ENCODE results near the gene PHF11.

The PHF11 gene

GRCh38 chr13:49456156-49456555, 39.6 kb upstream of the PHF11 start:
- FAIRE-seq (no peak), DNase-seq (ENCODE audit: insufficient read length, low spot score) (no peak)
- TF ChIP-seq TAF1 (IDR thresholded peaks at IDR 0.05; ENCODE audit: low read depth, low read length) (no peak), POLR2AphosphoS5 (IDR thresholded peaks at IDR 0.05; ENCODE audit: low read depth, low read length) (no peak), SPI1 (IDR thresholded peaks at IDR 0.05; ENCODE audit: low read depth, low read length) (no peak), PAX5 (IDR thresholded peaks at IDR 0.05; ENCODE audit: insufficient read depth, low read length, severe bottlenecking) (no peak), POU2F2 (IDR thresholded peaks at IDR 0.05; ENCODE audit: low read depth, low read length) (no peak), POLR2A (IDR thresholded peaks at IDR 0.05; ENCODE audit: low read depth, low read length) (no peak)

- no peak for TF ChIP-seq POLR2A (IDR thresholded peaks at IDR 0.05; ENCODE audit: low read depth, low read length)
- FAIRE-seq (no peak), DNase-seq (ENCODE audit: insufficient read length, low spot score) (no peak)
Observed at GRCh38 chr13:49457221-49457620, 38.5 kb upstream of the PHF11 start.

- FAIRE-seq (no peak), DNase-seq (ENCODE audit: insufficient read length, low spot score) (no peak)
- TF ChIP-seq POU2F2 (IDR thresholded peaks at IDR 0.05; ENCODE audit: low read depth, low read length) (no peak), POLR2AphosphoS5 (IDR thresholded peaks at IDR 0.05; ENCODE audit: low read depth, low read length) (no peak), PAX5 (IDR thresholded peaks at IDR 0.05; ENCODE audit: insufficient read depth, low read length, severe bottlenecking) (no peak), POLR2A (IDR thresholded peaks at IDR 0.05; ENCODE audit: low read depth, low read length) (no peak), SPI1 (IDR thresholded peaks at IDR 0.05; ENCODE audit: low read depth, low read length) (no peak), TAF1 (IDR thresholded peaks at IDR 0.05; ENCODE audit: low read depth, low read length) (no peak)
Observed at GRCh38 chr13:49459580-49459979, 36.2 kb upstream of the PHF11 start.

DNA sequence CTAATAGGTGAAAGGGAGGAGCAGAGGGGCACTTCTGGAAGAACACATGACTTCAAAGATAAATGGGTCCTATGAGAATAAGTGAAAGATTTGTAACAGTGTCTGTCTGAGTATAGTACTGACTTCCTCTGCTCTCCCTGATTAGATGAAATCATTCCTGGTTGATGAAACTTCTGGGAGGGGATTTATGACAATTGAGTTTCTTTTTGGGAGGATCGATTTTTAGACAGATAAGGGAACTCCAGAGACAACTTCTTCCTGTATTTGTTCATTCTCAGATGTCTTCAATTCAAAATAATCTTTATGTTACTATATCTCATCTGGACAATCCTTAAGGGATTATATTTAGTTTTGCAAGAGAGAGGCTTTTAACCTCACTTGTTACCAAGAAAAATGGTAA, 31.7 kb upstream of the PHF11 start:
- TF ChIP-seq POU2F2 (IDR thresholded peaks at IDR 0.05; ENCODE audit: low read depth, low read length) = no peak
- TF ChIP-seq TAF1 (IDR thresholded peaks at IDR 0.05; ENCODE audit: low read depth, low read length) = no peak
- no peak for TF ChIP-seq POLR2A (IDR thresholded peaks at IDR 0.05; ENCODE audit: low read depth, low read length)
- TF ChIP-seq POLR2AphosphoS5 (IDR thresholded peaks at IDR 0.05; ENCODE audit: low read depth, low read length) = no peak
- no peak for TF ChIP-seq SPI1 (IDR thresholded peaks at IDR 0.05; ENCODE audit: low read depth, low read length)
- no peak for TF ChIP-seq PAX5 (IDR thresholded peaks at IDR 0.05; ENCODE audit: insufficient read depth, low read length, severe bottlenecking)
- DNase-seq (ENCODE audit: insufficient read length, low spot score) (no peak), FAIRE-seq (no peak)

DNA sequence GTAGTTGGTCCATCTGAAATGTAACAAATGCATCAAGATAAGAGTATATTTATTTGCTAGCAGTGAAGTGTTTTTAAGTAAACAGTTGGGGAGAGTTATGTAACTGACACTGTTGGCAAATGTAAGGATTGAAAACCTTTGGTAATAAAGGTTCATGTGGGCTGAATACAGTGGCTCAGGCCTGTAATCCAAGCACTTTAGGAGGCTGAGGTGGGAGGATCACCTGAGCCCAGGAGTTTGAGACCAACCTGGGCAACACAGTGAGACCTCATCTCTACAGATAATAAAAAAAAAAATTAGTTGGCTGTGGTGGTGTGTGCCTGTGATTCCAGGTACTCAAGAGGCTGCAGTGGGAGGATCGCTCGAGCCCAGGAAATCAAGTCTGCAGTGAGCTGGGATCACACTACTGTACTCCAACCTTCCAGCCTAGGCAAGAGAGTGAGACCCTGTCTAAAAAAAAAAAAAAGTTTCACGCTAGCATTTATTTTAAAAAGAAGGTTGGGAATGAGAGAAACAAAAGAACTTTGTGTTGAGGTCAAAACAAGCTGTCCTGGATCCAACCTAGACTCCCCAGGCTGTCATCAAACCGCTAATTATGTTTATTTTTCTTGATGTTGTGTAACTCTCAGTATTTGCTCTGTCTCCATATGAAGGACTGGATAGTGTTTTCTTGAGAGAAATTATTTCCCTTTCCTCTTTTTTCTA, 31.0 kb upstream of the PHF11 start:
- TF ChIP-seq PAX5 (IDR thresholded peaks at IDR 0.05; ENCODE audit: insufficient read depth, low read length, severe bottlenecking) = no peak
- DNase-seq (ENCODE audit: insufficient read length, low spot score) (no peak), FAIRE-seq (no peak)

DNA sequence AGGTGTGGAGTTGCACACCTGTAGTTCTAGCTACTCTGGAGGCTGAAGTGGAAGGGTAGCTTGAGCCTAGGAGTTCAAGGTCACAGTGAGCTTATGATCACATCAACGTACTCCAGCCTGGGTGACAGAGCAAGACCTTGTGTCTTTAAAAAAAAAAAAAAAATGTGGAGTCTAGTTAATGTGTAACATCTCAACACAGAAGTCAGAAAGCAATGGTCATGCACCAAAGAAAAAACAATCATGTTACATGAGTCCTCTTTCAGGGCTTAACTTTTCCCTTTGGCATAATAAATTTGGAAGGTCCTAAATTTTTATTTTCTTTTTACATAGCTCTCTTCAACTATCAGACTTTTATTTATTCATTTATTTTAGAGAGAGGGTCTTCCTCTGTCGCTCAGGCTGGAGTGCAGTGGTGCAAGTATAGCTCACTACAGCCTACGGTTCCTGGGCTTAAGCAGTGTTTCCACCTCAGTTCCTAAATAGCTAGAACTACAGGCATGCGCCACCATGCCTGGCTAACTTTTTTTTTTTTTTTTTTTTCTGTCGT, 29.4 kb upstream of the PHF11 start:
- TF ChIP-seq POLR2A (IDR thresholded peaks at IDR 0.05; ENCODE audit: low read depth, low read length) = no peak
- no peak for TF ChIP-seq SPI1 (IDR thresholded peaks at IDR 0.05; ENCODE audit: low read depth, low read length)
- TF ChIP-seq TAF1 (IDR thresholded peaks at IDR 0.05; ENCODE audit: low read depth, low read length) = no peak
- no peak for TF ChIP-seq POU2F2 (IDR thresholded peaks at IDR 0.05; ENCODE audit: low read depth, low read length)
- TF ChIP-seq PAX5 (IDR thresholded peaks at IDR 0.05; ENCODE audit: insufficient read depth, low read length, severe bottlenecking) = no peak
- no peak for TF ChIP-seq POLR2AphosphoS5 (IDR thresholded peaks at IDR 0.05; ENCODE audit: low read depth, low read length)
- DNase-seq (ENCODE audit: insufficient read length, low spot score) (no peak), FAIRE-seq (no peak)

DNA sequence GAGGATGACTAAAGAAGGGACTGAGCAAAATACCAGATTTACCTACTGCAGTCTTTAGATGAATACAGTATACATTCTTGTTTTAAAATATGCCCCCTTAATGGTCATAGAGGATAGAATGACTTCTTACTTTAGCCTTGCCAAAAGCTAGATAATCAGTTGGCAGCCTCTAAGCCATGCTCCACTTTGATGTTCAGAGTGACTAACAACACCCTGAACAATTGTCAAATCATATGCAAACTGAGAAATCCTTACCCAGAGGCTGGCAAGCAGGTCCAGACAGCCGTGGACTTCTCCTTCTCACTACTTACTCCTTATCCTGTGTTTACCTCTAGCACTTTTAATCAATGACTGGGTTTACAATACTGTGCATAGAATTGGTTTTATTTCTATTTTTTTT, 23.6 kb upstream of the PHF11 start:
- FAIRE-seq (no peak), DNase-seq (ENCODE audit: insufficient read length, low spot score) (no peak)
- no peak for TF ChIP-seq POU2F2 (IDR thresholded peaks at IDR 0.05; ENCODE audit: low read depth, low read length)
- no peak for TF ChIP-seq SPI1 (IDR thresholded peaks at IDR 0.05; ENCODE audit: low read depth, low read length)
- TF ChIP-seq POLR2AphosphoS5 (IDR thresholded peaks at IDR 0.05; ENCODE audit: low read depth, low read length) = no peak
- no peak for TF ChIP-seq TAF1 (IDR thresholded peaks at IDR 0.05; ENCODE audit: low read depth, low read length)

GRCh38 chr13:49476529-49476928, 19.2 kb upstream of the PHF11 start:
- no peak for FAIRE-seq
- TF ChIP-seq SPI1 (IDR thresholded peaks at IDR 0.05; ENCODE audit: low read depth, low read length) (no peak), PAX5 (IDR thresholded peaks at IDR 0.05; ENCODE audit: insufficient read depth, low read length, severe bottlenecking) (no peak), POLR2A (IDR thresholded peaks at IDR 0.05; ENCODE audit: low read depth, low read length) (no peak), POU2F2 (IDR thresholded peaks at IDR 0.05; ENCODE audit: low read depth, low read length) (no peak), POLR2AphosphoS5 (IDR thresholded peaks at IDR 0.05; ENCODE audit: low read depth, low read length) (no peak), TAF1 (IDR thresholded peaks at IDR 0.05; ENCODE audit: low read depth, low read length) (no peak)

DNA sequence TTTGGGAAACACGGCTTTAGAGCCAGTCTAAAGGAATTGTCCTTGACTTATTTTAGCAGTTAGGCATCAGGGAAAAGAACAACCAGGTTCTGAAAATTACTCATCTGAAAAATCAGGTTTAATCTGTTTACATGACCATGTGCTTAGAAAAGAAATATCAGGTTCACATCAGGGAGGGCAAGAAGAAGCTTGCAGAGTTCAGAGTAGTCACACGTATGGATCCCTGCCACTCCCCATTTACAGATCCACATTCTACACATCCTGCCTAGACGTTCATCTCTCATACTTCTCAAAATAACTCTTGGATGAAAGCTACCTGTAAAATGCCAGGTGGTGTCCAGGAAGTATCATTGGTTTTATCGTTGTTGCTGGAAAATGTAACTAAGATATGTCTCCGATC, 14.0 kb upstream of the PHF11 start:
- TF ChIP-seq POLR2A (IDR thresholded peaks at IDR 0.05; ENCODE audit: low read depth, low read length) (no peak), SPI1 (IDR thresholded peaks at IDR 0.05; ENCODE audit: low read depth, low read length) (no peak), POLR2AphosphoS5 (IDR thresholded peaks at IDR 0.05; ENCODE audit: low read depth, low read length) (no peak), TAF1 (IDR thresholded peaks at IDR 0.05; ENCODE audit: low read depth, low read length) (no peak), POU2F2 (IDR thresholded peaks at IDR 0.05; ENCODE audit: low read depth, low read length) (no peak), PAX5 (IDR thresholded peaks at IDR 0.05; ENCODE audit: insufficient read depth, low read length, severe bottlenecking) (no peak)
- FAIRE-seq (no peak), DNase-seq (ENCODE audit: insufficient read length, low spot score) (no peak)

More at GRCh38 chr13:49476529-49476928, 19.2 kb upstream of the PHF11 start:
- no peak for DNase-seq (ENCODE audit: insufficient read length, low spot score)

DNA sequence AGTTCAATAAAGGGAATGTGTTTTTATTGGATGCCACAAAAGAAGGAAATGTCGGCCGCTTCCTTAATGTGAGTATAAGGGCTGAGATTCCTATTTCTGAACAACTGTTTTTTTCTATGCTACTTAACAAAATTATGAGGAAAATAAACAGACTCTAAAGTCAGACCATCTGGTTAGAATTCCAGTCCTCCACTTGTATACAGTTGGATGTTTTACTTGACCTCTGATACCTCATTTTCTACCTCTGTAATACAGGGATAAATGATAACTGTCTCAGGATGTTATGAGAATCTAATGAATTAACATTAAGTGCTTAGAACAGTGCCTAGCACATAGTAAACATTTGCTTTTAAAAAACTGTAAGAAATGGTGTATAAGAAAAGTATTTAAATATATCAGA, 7.2 kb upstream of the PHF11 start:
- FAIRE-seq (no peak), DNase-seq (ENCODE audit: insufficient read length, low spot score) (no peak)
- TF ChIP-seq POLR2AphosphoS5 (IDR thresholded peaks at IDR 0.05; ENCODE audit: low read depth, low read length) (no peak), POLR2A (IDR thresholded peaks at IDR 0.05; ENCODE audit: low read depth, low read length) (no peak), POU2F2 (IDR thresholded peaks at IDR 0.05; ENCODE audit: low read depth, low read length) (no peak), PAX5 (IDR thresholded peaks at IDR 0.05; ENCODE audit: insufficient read depth, low read length, severe bottlenecking) (no peak), SPI1 (IDR thresholded peaks at IDR 0.05; ENCODE audit: low read depth, low read length) (no peak), TAF1 (IDR thresholded peaks at IDR 0.05; ENCODE audit: low read depth, low read length) (no peak)
